ENCODE measurements around the gene CGB2.
"Not testable (repeated sequence)": the region's sequence is repeated elsewhere in the genome, so short reads cannot be mapped to it uniquely, and the experiment has no call there.

Gene CGB2

GRCh38 chr19:49070416-49070815 is 38.7 kb downstream of the CGB2 start:
- Histone ChIP-seq H3K9me3 (ENCODE audit: severe bottlenecking) (no peaks in the 10 kb centered on the region), H3K27me3 (ENCODE audit: insufficient read depth, poor library complexity, severe bottlenecking) (peaks cover 34% of the 10 kb centered on the region), H3K27ac (ENCODE audit: poor library complexity, severe bottlenecking) (no peak overlapping the region), H3K36me3 (ENCODE audit: low read depth) (no peaks in the 10 kb centered on the region), H3K4me3 (ENCODE audit: severe bottlenecking) (no peak overlapping the region), H3K4me1 (ENCODE audit: insufficient read depth, poor library complexity, severe bottlenecking) (peaks cover 3% of the 10 kb centered on the region)
- no peak for DNase-seq (ENCODE audit: low spot score)
- no peak for ATAC-seq (ENCODE audit: low read depth)
- TF ChIP-seq, protein P1, sequence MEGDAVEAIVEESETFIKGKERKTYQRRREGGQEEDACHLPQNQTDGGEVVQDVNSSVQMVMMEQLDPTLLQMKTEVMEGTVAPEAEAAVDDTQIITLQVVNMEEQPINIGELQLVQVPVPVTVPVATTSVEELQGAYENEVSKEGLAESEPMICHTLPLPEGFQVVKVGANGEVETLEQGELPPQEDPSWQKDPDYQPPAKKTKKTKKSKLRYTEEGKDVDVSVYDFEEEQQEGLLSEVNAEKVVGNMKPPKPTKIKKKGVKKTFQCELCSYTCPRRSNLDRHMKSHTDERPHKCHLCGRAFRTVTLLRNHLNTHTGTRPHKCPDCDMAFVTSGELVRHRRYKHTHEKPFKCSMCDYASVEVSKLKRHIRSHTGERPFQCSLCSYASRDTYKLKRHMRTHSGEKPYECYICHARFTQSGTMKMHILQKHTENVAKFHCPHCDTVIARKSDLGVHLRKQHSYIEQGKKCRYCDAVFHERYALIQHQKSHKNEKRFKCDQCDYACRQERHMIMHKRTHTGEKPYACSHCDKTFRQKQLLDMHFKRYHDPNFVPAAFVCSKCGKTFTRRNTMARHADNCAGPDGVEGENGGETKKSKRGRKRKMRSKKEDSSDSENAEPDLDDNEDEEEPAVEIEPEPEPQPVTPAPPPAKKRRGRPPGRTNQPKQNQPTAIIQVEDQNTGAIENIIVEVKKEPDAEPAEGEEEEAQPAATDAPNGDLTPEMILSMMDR (IDR thresholded peaks at IDR 0.05; ENCODE audit: poor library complexity, severe bottlenecking), result no peak

GRCh38 chr19:49071860-49072547 is 40.3 kb downstream of the CGB2 start:
- Histone ChIP-seq H3K36me3 (ENCODE audit: low read depth) (no peaks in the 10 kb centered on the region), H3K9me3 (ENCODE audit: severe bottlenecking) (no peaks in the 10 kb centered on the region), H3K27me3 (ENCODE audit: insufficient read depth, poor library complexity, severe bottlenecking) (peaks cover 34% of the 10 kb centered on the region), H3K27ac (ENCODE audit: poor library complexity, severe bottlenecking) (no peak overlapping the region), H3K4me3 (ENCODE audit: severe bottlenecking) (peak overlapping the region; percentile 14), H3K4me1 (ENCODE audit: insufficient read depth, poor library complexity, severe bottlenecking) (peaks cover 3% of the 10 kb centered on the region)
- DNase-seq (ENCODE audit: low spot score) (no peak), ATAC-seq (ENCODE audit: low read depth) (0 out of 3 replicates have a peak, but pooled peaks have one; percentile 9)
- TF ChIP-seq, protein P1 (IDR thresholded peaks at IDR 0.05; ENCODE audit: poor library complexity, severe bottlenecking), result no peak

GRCh38 chr19:49073514-49074378 is 42.1 kb downstream of the CGB2 start:
- no peak overlapping the region for H3K4me3 ChIP-seq (ENCODE audit: severe bottlenecking)
- ATAC-seq (ENCODE audit: low read depth) (peak; percentile 48), DNase-seq (ENCODE audit: low spot score) (no peak)
- peaks cover 34% of the 10 kb centered on the region for H3K27me3 ChIP-seq (ENCODE audit: insufficient read depth, poor library complexity, severe bottlenecking)
- TF ChIP-seq, protein P1 (IDR thresholded peaks at IDR 0.05; ENCODE audit: poor library complexity, severe bottlenecking), result no peak
- peaks cover 3% of the 10 kb centered on the region for H3K4me1 ChIP-seq (ENCODE audit: insufficient read depth, poor library complexity, severe bottlenecking)
- no peaks in the 10 kb centered on the region for H3K9me3 ChIP-seq (ENCODE audit: severe bottlenecking)
- H3K36me3 ChIP-seq (ENCODE audit: low read depth), result no peaks in the 10 kb centered on the region
- no peak overlapping the region for H3K27ac ChIP-seq (ENCODE audit: poor library complexity, severe bottlenecking)

DNA sequence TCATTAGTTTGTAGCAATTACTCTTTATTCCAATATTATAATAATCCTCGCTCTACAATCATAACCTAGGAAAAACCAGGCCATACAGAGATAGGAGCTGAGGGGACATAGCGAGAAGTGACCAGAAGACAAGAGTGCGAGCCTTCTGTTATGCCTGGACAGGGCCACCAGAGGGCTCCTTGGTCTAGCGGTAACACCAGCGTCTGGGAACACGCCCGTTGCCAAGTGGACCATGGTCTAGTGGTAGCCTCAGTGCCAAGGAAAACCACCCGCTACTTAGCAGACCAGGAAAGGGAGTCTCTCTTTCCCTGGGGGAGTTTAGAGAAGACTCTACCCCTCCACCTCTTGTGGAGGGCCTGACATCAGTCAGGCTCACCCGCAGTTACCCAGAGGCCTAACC is 43.2 kb downstream of the CGB2 start:
- H3K4me1 ChIP-seq (ENCODE audit: insufficient read depth, poor library complexity, severe bottlenecking); H3K36me3 ChIP-seq (ENCODE audit: low read depth); ATAC-seq (ENCODE audit: low read depth); H3K4me3 ChIP-seq (ENCODE audit: severe bottlenecking); H3K27ac ChIP-seq (ENCODE audit: poor library complexity, severe bottlenecking); DNase-seq (ENCODE audit: low spot score); H3K9me3 ChIP-seq (ENCODE audit: severe bottlenecking): not testable (repeated sequence)
- TF ChIP-seq, protein P1 (IDR thresholded peaks at IDR 0.05; ENCODE audit: poor library complexity, severe bottlenecking), result peak; percentile 74
- peaks cover 34% of the 10 kb centered on the region for H3K27me3 ChIP-seq (ENCODE audit: insufficient read depth, poor library complexity, severe bottlenecking)
